GM12891 (cell line): Measurements from ENCODE around the gene PAM16.

Experiments
- PAX5 ChIP-seq: IDR thresholded peaks from 2 replicates; pipeline ENCODE4 v1.6.1; 2011; ENCODE audit warnings: low read length, moderate library complexity, mild to moderate bottlenecking; ENCODE audit not compliant: insufficient read depth, severe bottlenecking
- POLR2A ChIP-seq: IDR thresholded peaks from 2 replicates; pipeline ENCODE4 v1.6.1; 2011; ENCODE audit warnings: low read depth, low read length, control low read depth
- POLR2AphosphoS5 ChIP-seq: IDR thresholded peaks from 2 replicates; pipeline ENCODE4 v1.6.1; 2011; ENCODE audit warnings: low read depth, low read length, control low read depth
- POU2F2 ChIP-seq: IDR thresholded peaks from 2 replicates; pipeline ENCODE4 v1.6.1; 2011; ENCODE audit warnings: low read depth, mild to moderate bottlenecking, control low read depth, low read length, moderate library complexity
- SPI1 ChIP-seq: IDR thresholded peaks from 2 replicates; pipeline ENCODE4 v1.6.1; 2011; ENCODE audit warnings: low read depth, low read length, control low read depth
- TAF1 ChIP-seq: IDR thresholded peaks from 2 replicates; pipeline ENCODE4 v1.6.1; 2011; ENCODE audit warnings: low read depth, low read length, control low read depth

- TF ChIP-seq TAF1, result no peak
- no peak for TF ChIP-seq POLR2AphosphoS5
- no peak for TF ChIP-seq POLR2A
- TF ChIP-seq SPI1, result no peak
- TF ChIP-seq POU2F2, result no peak
- no peak for TF ChIP-seq PAX5
These were observed 47.1 kb downstream of the PAM16 start for GRCh38 chr16:4303973-4304372.
